Measurements from ENCODE around the gene TPSB2.

GRCh38 chr16:1216296-1216619 lies 13.7 kb downstream of the TPSB2 start:
- TF ChIP-seq, protein P1, sequence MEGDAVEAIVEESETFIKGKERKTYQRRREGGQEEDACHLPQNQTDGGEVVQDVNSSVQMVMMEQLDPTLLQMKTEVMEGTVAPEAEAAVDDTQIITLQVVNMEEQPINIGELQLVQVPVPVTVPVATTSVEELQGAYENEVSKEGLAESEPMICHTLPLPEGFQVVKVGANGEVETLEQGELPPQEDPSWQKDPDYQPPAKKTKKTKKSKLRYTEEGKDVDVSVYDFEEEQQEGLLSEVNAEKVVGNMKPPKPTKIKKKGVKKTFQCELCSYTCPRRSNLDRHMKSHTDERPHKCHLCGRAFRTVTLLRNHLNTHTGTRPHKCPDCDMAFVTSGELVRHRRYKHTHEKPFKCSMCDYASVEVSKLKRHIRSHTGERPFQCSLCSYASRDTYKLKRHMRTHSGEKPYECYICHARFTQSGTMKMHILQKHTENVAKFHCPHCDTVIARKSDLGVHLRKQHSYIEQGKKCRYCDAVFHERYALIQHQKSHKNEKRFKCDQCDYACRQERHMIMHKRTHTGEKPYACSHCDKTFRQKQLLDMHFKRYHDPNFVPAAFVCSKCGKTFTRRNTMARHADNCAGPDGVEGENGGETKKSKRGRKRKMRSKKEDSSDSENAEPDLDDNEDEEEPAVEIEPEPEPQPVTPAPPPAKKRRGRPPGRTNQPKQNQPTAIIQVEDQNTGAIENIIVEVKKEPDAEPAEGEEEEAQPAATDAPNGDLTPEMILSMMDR (IDR thresholded peaks at IDR 0.05): no peak
- no peak for TF ChIP-seq POLR2A (IDR thresholded peaks at IDR 0.05)

Measured in right lobe of liver (tissue), 4 donors.